ENCODE measurements around the gene SH3RF3. TPM values are rescaled to one million over a fixed set of nuclear protein-coding genes. Genes with fewer than 3 reads are reported as not detected.
A peak's percentile ranks its signal among the peaks of the same experiment; 100 is the strongest.

SH3RF3 gene
- total and polyA plus RNA-seq, 10 of the 15 experiments (the other 5 are each of a cell fraction or from before 2014, with no cell fraction given) = 0.08 to 8.8 (median 2.3) TPM

- Histone ChIP-seq H3K79me2 (ENCODE audit: control insufficient read depth, insufficient read depth, low read length) (no peaks in the 10 kb centered on the region), H3K4me2 (ENCODE audit: control insufficient read depth, insufficient read depth) (no peak overlapping the region), H3K9me3 (replicated peaks; ENCODE audit: control insufficient read depth, insufficient read depth, low read length) (no peaks in the 10 kb centered on the region; the same call in 2 of the 3 replicates), H3K27me3 (replicated peaks in 1 of 2; ENCODE audit: control insufficient read depth in 2 of 2, insufficient read depth in 2 of 2, low read length in 1 of 2) (no peaks in the 10 kb centered on the region), H3K4me3 (no peak overlapping the region), H3K27ac (ENCODE audit: control insufficient read depth, insufficient read depth) (no peak overlapping the region), H3K4me1 (ENCODE audit: control insufficient read depth, insufficient read depth, low read length) (peaks cover 38% of the 10 kb centered on the region), H2AFZ (ENCODE audit: control insufficient read depth, low read depth, low read length) (peak overlapping the region; percentile 20; the same call in 1 of the 2 replicates), H4K20me1 (ENCODE audit: control insufficient read depth, insufficient read depth) (no peaks in the 10 kb centered on the region), H3K36me3 (ENCODE audit: control insufficient read depth in 2 of 2, insufficient read depth in 2 of 2, low read length in 1 of 2) (no peaks in the 10 kb centered on the region), H3K9ac (ENCODE audit: control insufficient read depth, insufficient read depth, low read length) (no peak overlapping the region)
- ChIA-PET CTCF (interaction anchor here (0.6 to 3.5 kb wide), 58 partner anchors 11 to 656 kb away, joined by 3 to 62 read pairs (median 4); partner anchors contain the start of gene SH3RF3), RAD21 (ENCODE audit: unreplicated experiment) (interaction anchor here (0.8 to 2.7 kb wide), 29 partner anchors 10 to 734 kb away, joined by 3 to 67 read pairs (median 4); partner anchors contain the start of gene SH3RF3), POLR2A (interaction anchor here (1.0 kb wide), 1 partner anchor 384 kb away, joined by 3 read pairs; no protein-coding TSS in a partner anchor), SMC1A (ENCODE audit: uncharacterized antibody, unreplicated experiment) (interaction anchor here (0.6 to 4.3 kb wide), 34 partner anchors 11 to 655 kb away, joined by 3 to 44 read pairs (median 3); partner anchors contain the start of gene SH3RF3)
- intact Hi-C loops (cut with micrococcal nuclease; ENCODE audit: unreplicated experiment) = loop anchor here (1.0 to 10.0 kb wide), 7 partner anchors 113 to 655 kb away; no protein-coding TSS in a partner anchor
- peak; percentile 27 for DNase-seq (ENCODE audit: low read depth, low spot score)
- 43% methylated on average over 17 of the region's 19 CpGs for WGBS (ENCODE audit: insufficient coverage, insufficient replicate concordance, low lambda C conversion rate, missing lambda C conversion rate)
- in situ Hi-C loops (cut with MboI) = no loop called here
- ATAC-seq = peak; percentile 53
- FAIRE-seq = peak; percentile 86
- BruUV-seq (replicated peaks) = no TSS peak
- TF ChIP-seq SRF (IDR thresholded peaks at IDR 0.05; ENCODE audit: low read depth in 2 of 2, low read length in 2 of 2) (no peak), RUNX3 (IDR thresholded peaks at IDR 0.05; ENCODE audit: low read length) (no peak), HSF1 (IDR thresholded peaks at IDR 0.05; ENCODE audit: low read depth, low read length) (no peak), ZNF384 (IDR thresholded peaks at IDR 0.05; ENCODE audit: borderline replicate concordance, low read depth, low read length) (no peak), SKIL (IDR thresholded peaks at IDR 0.05; ENCODE audit: low read depth, poor library complexity, severe bottlenecking) (no peak), NRF1 (conservative IDR thresholded peaks at IDR 0.05; ENCODE audit: low read depth, low read length) (no peak), POU2F2 (IDR thresholded peaks at IDR 0.05; ENCODE audit: borderline replicate concordance, low read depth, low read length) (no peak), RELB (IDR thresholded peaks at IDR 0.05; ENCODE audit: low read depth) (0 out of 2 replicates have a peak, but pooled peaks have one; percentile 22), EP300 (IDR thresholded peaks at IDR 0.05; ENCODE audit: borderline replicate concordance in 1 of 2, control insufficient read depth in 1 of 2, low read depth in 2 of 2, low read length in 2 of 2) (no peak), MTA2 (IDR thresholded peaks at IDR 0.05; ENCODE audit: low read depth) (0 out of 2 replicates have a peak, but pooled peaks have one; percentile 30), ATF7 (IDR thresholded peaks at IDR 0.05; ENCODE audit: low read depth) (no peak), CREM (IDR thresholded peaks at IDR 0.05; ENCODE audit: low read depth) (no peak; the same call in 1 of the 2 replicates), TBL1XR1 (IDR thresholded peaks at IDR 0.05; ENCODE audit: low read depth, low read length) (no peak), ZZZ3 (IDR thresholded peaks at IDR 0.05; ENCODE audit: control insufficient read depth, insufficient read length, low read depth) (no peak)
Measured at GRCh38 chr2:109510136-109511028, 381.4 kb downstream of the SH3RF3 start.

Measured in GM12878 (cell line).